ENCODE data around the gene CIC.

- TF ChIP-seq CTCF (IDR thresholded peaks at IDR 0.05) = peak; percentile 28
- no peak for TF ChIP-seq ZFX (IDR thresholded peaks at IDR 0.05; ENCODE audit: borderline replicate concordance)
Observed at GRCh38 chr19:42311657-42312056, 42.6 kb downstream of the CIC start.
